ENCODE results near the gene GRIK2.

GRIK2 gene

GRCh38 chr6:101816716-101817115, 423.2 kb downstream of the GRIK2 start:
- DNase-seq = no peak

- DNase-seq = no peak
These were observed 424.5 kb downstream of the GRIK2 start for GRCh38 chr6:101818051-101818450.

- no peak for DNase-seq
These were observed 431.2 kb downstream of the GRIK2 start for GRCh38 chr6:101824551-101825345.

GRCh38 chr6:101826269-101826668, 432.8 kb downstream of the GRIK2 start:
- no peak for DNase-seq

GRCh38 chr6:101826678-101827077, 433.2 kb downstream of the GRIK2 start:
- DNase-seq = no peak

GRCh38 chr6:101830501-101831031, 437.1 kb downstream of the GRIK2 start:
- no peak for DNase-seq

- DNase-seq = no peak
These were observed 438.9 kb downstream of the GRIK2 start for GRCh38 chr6:101832371-101832770.

- no peak for DNase-seq
These were observed 446.6 kb downstream of the GRIK2 start for GRCh38 chr6:101840100-101840499.

GRCh38 chr6:101845172-101845571, 451.7 kb downstream of the GRIK2 start:
- no peak for DNase-seq

- no peak for DNase-seq
These were observed 452.1 kb downstream of the GRIK2 start for GRCh38 chr6:101845621-101846020.

GRCh38 chr6:101847690-101848089, 454.2 kb downstream of the GRIK2 start:
- DNase-seq = no peak

GRCh38 chr6:101851911-101852310, 458.4 kb downstream of the GRIK2 start:
- no peak for DNase-seq

- no peak for DNase-seq
These were observed 459.9 kb downstream of the GRIK2 start for GRCh38 chr6:101853231-101854085.

GRCh38 chr6:101876431-101876830, 482.9 kb downstream of the GRIK2 start:
- no peak for DNase-seq

- DNase-seq = no peak
These were observed 485.2 kb downstream of the GRIK2 start for GRCh38 chr6:101878554-101879276.

GRCh38 chr6:101879782-101880181, 486.3 kb downstream of the GRIK2 start:
- DNase-seq = no peak

- no peak for DNase-seq
These were observed 490.0 kb downstream of the GRIK2 start for GRCh38 chr6:101883505-101883904.

- no peak for DNase-seq
These were observed 494.0 kb downstream of the GRIK2 start for GRCh38 chr6:101887532-101887931.

GRCh38 chr6:101907356-101908217, 514.1 kb downstream of the GRIK2 start:
- DNase-seq = no peak

GRCh38 chr6:101909366-101909765, 515.9 kb downstream of the GRIK2 start:
- no peak for DNase-seq

- DNase-seq = no peak
These were observed 518.8 kb downstream of the GRIK2 start for GRCh38 chr6:101912311-101912710.

- no peak for DNase-seq
These were observed 525.0 kb downstream of the GRIK2 start for GRCh38 chr6:101918471-101918870.

All from GDM1 (cell line).